Subcutaneous adipose tissue (tissue), 4 donors: ENCODE data around the gene LTB4R. TPM values are rescaled to one million over a fixed set of nuclear protein-coding genes. Genes with fewer than 3 reads are reported as not detected.

Experiments
- CTCF ChIP-seq: fragments of 450-650 bp; IDR thresholded peaks from one replicate; pipeline ENCODE4 v1.5.1; 2016; ENCODE audit warnings: low read depth, mild to moderate bottlenecking, control low read depth, antibody characterized with exemption, moderate library complexity
- total RNA-seq, 4 donors: library from RNA; depleted of rRNA; stranded (reverse); fragments of >200 nt; gene quantifications; one replicate each; pipeline ENCODE4 v1.1.0, GENCODE V29; 2016

LTB4R gene
- total RNA-seq, 4 donors from 2014 or later = 4.2 to 10.9 (median 7.5) TPM

GRCh38 chr14:24297190-24297964, 13.9 kb upstream of the LTB4R start:
- TF ChIP-seq CTCF = no peak

- TF ChIP-seq CTCF = no peak
Observed at GRCh38 chr14:24298892-24299254, 12.4 kb upstream of the LTB4R start.

GRCh38 chr14:24299255-24300191, 11.8 kb upstream of the LTB4R start, which contains the start of the genes DHRS1 and NOP9:
Gene DHRS1 (minus strand): TSS chr14:24299780. CDS start chr14:24299106, 674 bp downstream.
Gene NOP9 (plus strand): TSS chr14:24299850. CDS start chr14:24299955, 105 bp downstream.
- TF ChIP-seq CTCF = no peak

- no peak for TF ChIP-seq CTCF
Observed at GRCh38 chr14:24300326-24300980, 10.8 kb upstream of the LTB4R start.

GRCh38 chr14:24304019-24304387, 7.3 kb upstream of the LTB4R start:
- TF ChIP-seq CTCF = no peak

GRCh38 chr14:24307156-24307574, 4.1 kb upstream of the LTB4R start:
- TF ChIP-seq CTCF = no peak
